Heart right ventricle (tissue), 16 donors: ENCODE data around the gene FAM210B. TPM values are rescaled to one million over a fixed set of nuclear protein-coding genes. Genes with fewer than 3 reads are reported as not detected.

ENCODE experiments used
- ATAC-seq, 8 donors: fragments of 200-7000 bp; cut with Tn5 transposase; one replicate each; pipeline ENCODE4 v1.9.1; 2020; ENCODE audit warnings: mild to moderate bottlenecking in 8 of 8, moderate library complexity in 8 of 8, moderate number of reproducible peaks in 1 of 8
- DNase-seq, 2 donors: peaks; one replicate each; pipeline ENCODE4 v3.0.0-alpha.2; 2020
- H3K27ac ChIP-seq, 10 donors: fragments of 200-600 bp; sonication (generic) in 2 of 10; one replicate each; pipeline versions ENCODE4 v1.5.0 to v1.8.0; 2020 to 2022; ENCODE audit warnings: mild to moderate bottlenecking in 3 of 10
- H3K27me3 ChIP-seq, 7 donors: fragments of 200-600 bp; one replicate each; pipeline ENCODE4 v1.8.0; 2021 to 2022; ENCODE audit warnings: mild to moderate bottlenecking in 2 of 7
- H3K36me3 ChIP-seq, 9 donors: fragments of 200-600 bp; sonication (generic) in 1 of 9; one replicate each; pipeline versions ENCODE4 v1.5.0 to v1.8.0; 2020 to 2022; ENCODE audit warnings: mild to moderate bottlenecking in 2 of 9
- H3K4me1 ChIP-seq, 9 donors: fragments of 200-600 bp; sonication (generic) in 1 of 9; one replicate each; pipeline versions ENCODE4 v1.5.0 to v1.8.0; 2020 to 2022; ENCODE audit warnings: mild to moderate bottlenecking in 4 of 9
- H3K4me3 ChIP-seq, 10 donors: fragments of 200-600 bp; sonication (generic) in 2 of 10; one replicate each; pipeline versions ENCODE4 v1.5.0 to v1.8.0; 2020 to 2022; ENCODE audit warnings: mild to moderate bottlenecking in 7 of 10, moderate library complexity in 2 of 10
- H3K9me3 ChIP-seq, 11 donors: fragments of 200-600 bp in 10 of 11; sonication (generic) in 2 of 11; one replicate each; pipeline versions ENCODE4 v1.5.0 to v1.8.0; 2013 to 2022; ENCODE audit warnings: mild to moderate bottlenecking in 2 of 11, control low read depth in 1 of 11, moderate library complexity in 1 of 11
- CTCF ChIP-seq, 9 donors: fragments of 200-600 bp; sonication (generic) in 2 of 9; IDR thresholded peaks; one replicate each; pipeline versions ENCODE4 v1.5.0 to v1.8.0; 2021 to 2022; ENCODE audit warnings: antibody characterized with exemption in 9 of 9, mild to moderate bottlenecking in 5 of 9, moderate library complexity in 1 of 9
- WGBS, 2 donors: extraction: QIAGEN DNeasy Blood & Tissue Kit; methylation state at CpG; one replicate each; pipeline ENCODE4 v1.1.7; 2013; ENCODE audit warnings: inconsistent platforms in 1 of 2; 5-methylcytosine and 5-hydroxymethylcytosine counted together
- intact Hi-C, 10 donors: fragments of 100-400 bp; cut with DNase I; formaldehyde crosslinking; loops; one replicate each; pipeline versions ENCODE4 v1.11.1 to v1.14.2; 2022
- polyA plus RNA-seq, 2 donors: library from polyadenylated mRNA; stranded (reverse); fragments of 200-250 nt; gene quantifications; one replicate each; pipeline ENCODE4 v1.2.3, GENCODE V29; 2013
- total RNA-seq, 10 donors: library from RNA; stranded (reverse); fragmentation: NEBNext Ultra II Directional in 3 of 10; extraction: Animal tissue kit (Norgen Biotek cat#: 25700) in 3 of 10; gene quantifications; one replicate each; pipeline versions ENCODE4 v1.2.1 to v1.2.4, GENCODE V29; 2021 to 2023
- donor health status: Arrhythmogenic right ventricular cardiomyopathy.
- donor health status: ischemic (EF 13 %, LVEDD 7.1; RV severe dilation, severe dysfunction).
- donor health status: healthy with polysubstance abuse.
- donor health status: DM: no; HTN: yes; CAD: no.
- donor health status: DM: no; HTN: no; CAD: no.
- donor health status: ischemic (EF 25% LVEDD 6.9; RV normal size, moderate dysfunction).
- donor health status: ischemic (EF 25% LVEDD 5.7; RV mildly dilated, moderate dysfunction).
- donor health status: healthy.
- donor health status: DM: yes; HTN: yes; CAD: no.
- donor health status: Ischemic cardiomyopathy.
- donor health status: ischemic (EF 35%, LVEDD 5.7; RV mildly dilated, moderate dysfunction).
- donor health status: nonischemic (EF 11% LVEDD 7.7; RV severe dilation, severe dysfunction).
- donor health status: DM: yes; HTN: yes; CAD: no.
- donor health status: PGD.
- donor health status: ischemic (EF 29% LVEDD 5.4; RV normal size, mild dysfunction).
- donor health status: nonischemic (EF 23%, LVEDD 6.1; RV moderate dilation, normal function).

The FAM210B gene
- total and polyA plus RNA-seq, 12 donors, result 27.1 to 85.2 (median 56.3) TPM

DNA sequence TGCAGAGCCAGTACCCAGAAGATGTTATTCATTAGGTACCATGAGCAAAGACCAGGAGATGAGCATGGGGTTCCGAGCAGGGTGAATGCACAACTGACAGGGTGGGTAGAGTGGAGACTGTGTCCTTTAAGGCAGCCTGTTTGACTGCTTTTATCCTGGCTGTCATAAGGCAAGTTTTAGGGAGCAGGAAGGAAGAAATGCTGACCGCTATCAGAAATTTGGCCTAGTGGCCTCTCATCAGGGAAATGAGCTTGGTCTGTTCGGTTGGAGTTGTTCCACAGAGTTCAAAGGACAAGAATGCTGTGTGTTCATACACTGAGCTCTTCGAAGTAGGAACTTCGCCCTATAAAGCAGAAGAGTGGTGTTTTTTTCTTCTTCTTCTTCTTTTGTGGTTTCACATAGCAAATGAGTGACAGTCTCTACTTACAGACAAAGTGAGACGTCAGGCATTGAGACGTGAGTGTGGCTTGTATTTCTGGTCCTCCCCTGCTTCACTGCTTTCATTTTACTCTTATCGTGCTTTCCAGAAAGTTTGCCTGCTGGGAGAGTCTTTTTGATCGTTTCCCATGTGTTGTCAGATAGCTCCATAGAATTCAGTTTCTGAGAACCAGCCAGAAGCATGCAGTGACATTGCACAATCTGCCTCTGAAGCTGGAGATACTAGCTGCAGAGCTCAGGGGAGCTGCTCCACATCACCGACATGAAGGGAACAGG lies 53.1 kb downstream of the FAM210B start, which contains the start of gene CASS4:
Gene CASS4, plus strand, starts transcription at position 502 of the 714 bp plus-strand sequence. Its CDS starts 199 bp downstream, at position 701.
- WGBS, 2 donors, result 36 to 39% methylated on average over 10 of the region's 10 CpGs
- no peak for TF ChIP-seq CTCF (IDR thresholded peaks at IDR 0.05)
- intact Hi-C loops, result loop anchor here in 2 of 10 donors (5.0 to 10.0 kb wide), 2 partner anchors 53 to 55 kb away; partner anchors contain the start of gene RTF2 (in 2 of the 2)
- Histone ChIP-seq H3K36me3 (peaks cover 0 to 23% (median 0%) of the 10 kb centered on the region in 9 donors), H3K4me3 (peak within 1 kb of the TSS in 8 of 10 donors; percentile 2 to 60 (median 28)), H3K4me1 (peaks cover 3 to 61% (median 52%) of the 10 kb centered on the region in 9 donors), H3K27ac (peak within 1 kb of the TSS; percentile 26 to 92 (median 70)), H3K27me3 (no peaks in the 10 kb centered on the region), H3K9me3 (no peaks in the 10 kb centered on the region)
- peak in 1 of 2 donors; percentile 34 for DNase-seq
- ATAC-seq, result peak; percentile 50 to 86 (median 74)

- Histone ChIP-seq H3K27me3 (no peaks in the 10 kb centered on the region), H3K4me1 (peaks cover under 1 to 66% (median 49%) of the 10 kb centered on the region in 9 donors), H3K4me3 (peak overlapping the region in 8 of 10 donors; percentile 2 to 60 (median 28)), H3K27ac (peak overlapping the region; percentile 6 to 92 (median 70)), H3K36me3 (peaks cover 0 to 18% (median 0%) of the 10 kb centered on the region in 9 donors), H3K9me3 (no peaks in the 10 kb centered on the region)
- DNase-seq (no peak), ATAC-seq (no peak)
- WGBS, 2 donors, result 83% methylated on average over 7 of the region's 7 CpGs
- no peak for TF ChIP-seq CTCF (IDR thresholded peaks at IDR 0.05)
- intact Hi-C loops, result loop anchor here in 2 of 10 donors (5.0 to 10.0 kb wide), 2 partner anchors 52 to 55 kb away; partner anchors contain the start of gene RTF2 (in 2 of the 2)
Observed at GRCh38 chr20:56412473-56412790, 53.7 kb downstream of the FAM210B start.

GRCh38 chr20:56412949-56413348 lies 54.2 kb downstream of the FAM210B start:
- DNase-seq, result no peak
- Histone ChIP-seq H3K9me3 (no peaks in the 10 kb centered on the region), H3K4me3 (peak overlapping the region in 6 of 10 donors; percentile 13 to 60 (median 30)), H3K36me3 (peaks cover 0 to 13% (median 0%) of the 10 kb centered on the region in 9 donors), H3K27me3 (no peaks in the 10 kb centered on the region), H3K4me1 (peaks cover 0 to 72% (median 45%) of the 10 kb centered on the region in 9 donors), H3K27ac (peak overlapping the region in 7 of 10 donors; percentile 39 to 92 (median 72))
- intact Hi-C loops, result loop anchor here in 2 of 10 donors (5.0 to 10.0 kb wide), 2 partner anchors 52 to 54 kb away; partner anchors contain the start of gene RTF2 (in 2 of the 2)
- no peak for ATAC-seq
- TF ChIP-seq CTCF (IDR thresholded peaks at IDR 0.05), result no peak
- 95 to 97% methylated on average over 3 of the region's 3 CpGs for WGBS, 2 donors

- intact Hi-C loops, result loop anchor here in 2 of 10 donors (5.0 to 10.0 kb wide), 2 partner anchors 50 to 52 kb away; partner anchors contain the start of gene RTF2 (in 2 of the 2)
- Histone ChIP-seq H3K27ac (peak overlapping the region in 1 of 10 donors; percentile 92), H3K9me3 (no peaks in the 10 kb centered on the region), H3K4me3 (peak overlapping the region in 1 of 10 donors; percentile 60), H3K36me3 (no peaks in the 10 kb centered on the region), H3K27me3 (no peaks in the 10 kb centered on the region), H3K4me1 (peaks cover 0 to 76% (median 38%) of the 10 kb centered on the region in 9 donors)
- 80 to 81% methylated on average over 12 of the region's 12 CpGs for WGBS, 2 donors
- DNase-seq (no peak), ATAC-seq (no peak)
- TF ChIP-seq CTCF (IDR thresholded peaks at IDR 0.05), result no peak
Observed at GRCh38 chr20:56414842-56415765, 56.3 kb downstream of the FAM210B start.
